CD4-positive, CD25-positive, alpha-beta regulatory T cell (primary cell): Measurements from ENCODE around the gene PPFIBP2. TPM values are rescaled to one million over a fixed set of nuclear protein-coding genes. Genes with fewer than 3 reads are reported as not detected.

ENCODE experiments used
- ATAC-seq, 2 donors: fragments of 150-1000 bp; cut with Tn5 transposase; one replicate each; pipeline ENCODE4 v1.10.0; 2021; ENCODE audit warnings: low read depth in 2 of 2, moderate number of reproducible peaks in 2 of 2, moderate library complexity in 1 of 2
- DNase-seq, 3 donors: peaks; one replicate each; pipeline versions ENCODE4 v3.0.0 to v3.0.0-alpha.2; 2012 to 2022; ENCODE audit warnings: mixed read lengths in 1 of 3
- H3K27ac ChIP-seq: one replicate; pipeline ENCODE4 v1.7.0; 2013; ENCODE audit warnings: mild to moderate bottlenecking, low read length; ENCODE audit not compliant: insufficient read depth, poor library complexity, severe bottlenecking
- H3K27me3 ChIP-seq: one replicate; pipeline ENCODE4 v1.7.0; 2013; ENCODE audit warnings: low read length; ENCODE audit not compliant: control insufficient read depth, insufficient read depth
- H3K36me3 ChIP-seq: one replicate; pipeline ENCODE4 v1.7.0; 2013; ENCODE audit warnings: mild to moderate bottlenecking, low read length, moderate library complexity; ENCODE audit not compliant: control insufficient read depth, insufficient read depth
- H3K4me1 ChIP-seq: 2 replicates; pipeline ENCODE4 v1.7.0; 2013; ENCODE audit warnings: mild to moderate bottlenecking, low read length; ENCODE audit not compliant: insufficient read depth, control insufficient read depth, poor library complexity, severe bottlenecking
- H3K4me3 ChIP-seq: one replicate; pipeline ENCODE4 v1.7.0; 2013; ENCODE audit warnings: low read depth, mild to moderate bottlenecking, low read length, moderate library complexity
- H3K9me3 ChIP-seq, 2 experiments: 1 replicate in 1 of 2; 2 replicates in 1 of 2; pipeline ENCODE4 v1.7.0; 2013; ENCODE audit warnings: low read length in 2 of 2, mild to moderate bottlenecking in 1 of 2, moderate library complexity in 1 of 2; ENCODE audit not compliant: control insufficient read depth in 2 of 2
- H3K27ac Mint-ChIP-seq, 3 donors: one replicate each; pipeline ENCODE4 v1.8.0; 2020 to 2022; ENCODE audit warnings: mild to moderate bottlenecking in 3 of 3, mixed read lengths in 3 of 3, moderate library complexity in 2 of 3
- H3K27me3 Mint-ChIP-seq: one replicate; pipeline ENCODE4 v1.8.0; 2022; ENCODE audit warnings: mild to moderate bottlenecking, mixed read lengths
- H3K36me3 Mint-ChIP-seq: one replicate; pipeline ENCODE4 v1.8.0; 2020; ENCODE audit warnings: mixed read lengths
- H3K4me1 Mint-ChIP-seq, 4 donors: one replicate each; pipeline ENCODE4 v1.8.0; 2020 to 2022; ENCODE audit warnings: mixed read lengths in 4 of 4, mild to moderate bottlenecking in 1 of 4
- H3K4me3 Mint-ChIP-seq, 4 donors: one replicate each; pipeline ENCODE4 v1.8.0; 2020 to 2022; ENCODE audit warnings: mild to moderate bottlenecking in 4 of 4, mixed read lengths in 4 of 4, moderate library complexity in 3 of 4
- H3K9me3 Mint-ChIP-seq, 7 donors: one replicate each; pipeline ENCODE4 v1.8.0; 2020 to 2022; ENCODE audit warnings: mixed read lengths in 7 of 7, mild to moderate bottlenecking in 3 of 7, moderate library complexity in 2 of 7
- polyA plus RNA-seq, 4 donors: library from polyadenylated mRNA; unstranded; fragments of 300-500 nt; fragmentation: Illumina TruSeq; gene quantifications; one replicate each; pipeline ENCODE4 v1.2.3, GENCODE V29; 2021
- total RNA-seq: library from RNA; stranded (reverse); gene quantifications from one replicate; pipeline ENCODE4 v1.2.3, GENCODE V29; 2022

The PPFIBP2 gene
- total and polyA plus RNA-seq, 5 donors from 2014 or later, result 0.47 to 10.6 (median 4.2) TPM

GRCh38 chr11:7530013-7530640, 16.3 kb downstream of the PPFIBP2 start:
- Mint-ChIP-seq H3K27me3 (no peaks in the 10 kb centered on the region), H3K4me1 (peaks cover 6 to 71% (median 22%) of the 10 kb centered on the region in 4 donors), H3K9me3 (no peaks in the 10 kb centered on the region), H3K27ac (peak overlapping the region in 1 of 3 donors; percentile 67), H3K4me3 (no peak overlapping the region), H3K36me3 (peaks cover 5% of the 10 kb centered on the region)
- Histone ChIP-seq H3K36me3 (no peaks in the 10 kb centered on the region), H3K27ac (no peak overlapping the region), H3K4me3 (no peak overlapping the region), H3K27me3 (no peaks in the 10 kb centered on the region), H3K4me1 (peaks cover 18% of the 10 kb centered on the region), H3K9me3 (no peaks in the 10 kb centered on the region)
- no peak for ATAC-seq
- DNase-seq, result no peak

GRCh38 chr11:7531011-7531410, 17.2 kb downstream of the PPFIBP2 start:
- ATAC-seq (no peak), DNase-seq (no peak)
- H3K27me3 Mint-ChIP-seq, result peaks cover 4% of the 10 kb centered on the region
- no peaks in the 10 kb centered on the region for H3K36me3 ChIP-seq
- H3K4me1 Mint-ChIP-seq, result peaks cover 6 to 73% (median 20%) of the 10 kb centered on the region in 4 donors
- no peak overlapping the region for H3K4me3 Mint-ChIP-seq
- H3K27ac Mint-ChIP-seq, result peak overlapping the region in 1 of 3 donors; percentile 36
- H3K27me3 ChIP-seq, result no peaks in the 10 kb centered on the region
- H3K4me3 ChIP-seq, result no peak overlapping the region
- H3K36me3 Mint-ChIP-seq, result peaks cover 5% of the 10 kb centered on the region
- no peaks in the 10 kb centered on the region for H3K9me3 ChIP-seq
- no peaks in the 10 kb centered on the region for H3K9me3 Mint-ChIP-seq
- H3K4me1 ChIP-seq, result peaks cover 18% of the 10 kb centered on the region
- no peak overlapping the region for H3K27ac ChIP-seq

- Mint-ChIP-seq H3K36me3 (peaks cover 8% of the 10 kb centered on the region), H3K4me1 (peaks cover 6 to 73% (median 21%) of the 10 kb centered on the region in 4 donors), H3K27ac (no peak overlapping the region), H3K27me3 (peaks cover 4% of the 10 kb centered on the region), H3K9me3 (no peaks in the 10 kb centered on the region), H3K4me3 (no peak overlapping the region)
- no peak overlapping the region for H3K27ac ChIP-seq
- H3K9me3 ChIP-seq, result no peaks in the 10 kb centered on the region
- ATAC-seq (no peak), DNase-seq (no peak)
- H3K36me3 ChIP-seq, result no peaks in the 10 kb centered on the region
- H3K4me1 ChIP-seq, result peaks cover 6% of the 10 kb centered on the region
- no peaks in the 10 kb centered on the region for H3K27me3 ChIP-seq
- no peak overlapping the region for H3K4me3 ChIP-seq
These were observed 18.8 kb downstream of the PPFIBP2 start for GRCh38 chr11:7532405-7533145.

GRCh38 chr11:7533199-7534041, 19.6 kb downstream of the PPFIBP2 start:
- no peak for DNase-seq
- Mint-ChIP-seq H3K27me3 (peaks cover 4% of the 10 kb centered on the region), H3K4me3 (peak overlapping the region in 1 of 4 donors; percentile 43), H3K9me3 (no peaks in the 10 kb centered on the region), H3K27ac (no peak overlapping the region), H3K4me1 (peaks cover under 1 to 73% (median 18%) of the 10 kb centered on the region in 4 donors), H3K36me3 (peaks cover 8% of the 10 kb centered on the region)
- Histone ChIP-seq H3K4me1 (no peaks in the 10 kb centered on the region), H3K9me3 (no peaks in the 10 kb centered on the region), H3K27ac (no peak overlapping the region), H3K4me3 (no peak overlapping the region), H3K27me3 (no peaks in the 10 kb centered on the region), H3K36me3 (no peaks in the 10 kb centered on the region)
- ATAC-seq, result no peak

GRCh38 chr11:7534042-7534378, 20.2 kb downstream of the PPFIBP2 start:
- peaks cover 0 to 71% (median 15%) of the 10 kb centered on the region in 4 donors for H3K4me1 Mint-ChIP-seq
- H3K4me3 ChIP-seq, result no peak overlapping the region
- H3K9me3 Mint-ChIP-seq, result no peaks in the 10 kb centered on the region
- ATAC-seq (no peak), DNase-seq (no peak)
- H3K36me3 ChIP-seq, result no peaks in the 10 kb centered on the region
- H3K27ac Mint-ChIP-seq, result no peak overlapping the region
- no peak overlapping the region for H3K4me3 Mint-ChIP-seq
- H3K9me3 ChIP-seq, result no peaks in the 10 kb centered on the region
- peaks cover 8% of the 10 kb centered on the region for H3K36me3 Mint-ChIP-seq
- no peaks in the 10 kb centered on the region for H3K27me3 ChIP-seq
- peaks cover 4% of the 10 kb centered on the region for H3K27me3 Mint-ChIP-seq
- H3K4me1 ChIP-seq, result no peaks in the 10 kb centered on the region
- no peak overlapping the region for H3K27ac ChIP-seq

- H3K27me3 Mint-ChIP-seq, result peaks cover 12% of the 10 kb centered on the region
These were observed 22.3 kb downstream of the PPFIBP2 start for GRCh38 chr11:7536100-7536499.

GRCh38 chr11:7537265-7537664, 23.5 kb downstream of the PPFIBP2 start:
- Histone ChIP-seq H3K9me3 (no peaks in the 10 kb centered on the region), H3K4me1 (no peaks in the 10 kb centered on the region), H3K27ac (no peak overlapping the region), H3K27me3 (no peaks in the 10 kb centered on the region), H3K36me3 (no peaks in the 10 kb centered on the region), H3K4me3 (no peak overlapping the region)
- Mint-ChIP-seq H3K27ac (peak overlapping the region in 2 of 3 donors; percentile 38 to 40), H3K4me1 (peaks cover 0 to 54% (median 15%) of the 10 kb centered on the region in 4 donors), H3K4me3 (no peak overlapping the region), H3K27me3 (peaks cover 12% of the 10 kb centered on the region), H3K36me3 (peaks cover 3% of the 10 kb centered on the region), H3K9me3 (peaks cover 0 to 2% (median 0%) of the 10 kb centered on the region in 7 donors)
- DNase-seq (no peak), ATAC-seq (no peak)

More at GRCh38 chr11:7536100-7536499, 22.3 kb downstream of the PPFIBP2 start:
- H3K27ac Mint-ChIP-seq, result no peak overlapping the region
- Histone ChIP-seq H3K27ac (no peak overlapping the region), H3K4me3 (no peak overlapping the region), H3K36me3 (no peaks in the 10 kb centered on the region), H3K4me1 (no peaks in the 10 kb centered on the region), H3K9me3 (no peaks in the 10 kb centered on the region), H3K27me3 (no peaks in the 10 kb centered on the region)
- peaks cover 0 to 59% (median 15%) of the 10 kb centered on the region in 4 donors for H3K4me1 Mint-ChIP-seq
- peaks cover 7% of the 10 kb centered on the region for H3K36me3 Mint-ChIP-seq
- H3K9me3 Mint-ChIP-seq, result peaks cover 0 to 2% (median 0%) of the 10 kb centered on the region in 7 donors
- DNase-seq (no peak), ATAC-seq (no peak)
- H3K4me3 Mint-ChIP-seq, result peak overlapping the region in 1 of 4 donors; percentile 39
